SU-DHL-6 (cell line): ENCODE measurements around the gene ATXN2L.

Source experiments
- H2AFZ ChIP-seq: fragments of 200-600 bp; sonication (generic); 2 replicates; pipeline ENCODE4 v1.6.1; 2014; ENCODE audit warnings: low read depth, mild to moderate bottlenecking, moderate library complexity, mixed read lengths, antibody characterized with exemption, low read length; ENCODE audit not compliant: severe bottlenecking
- H3F3A ChIP-seq: fragments of 200-600 bp; shearing (Covaris generic); 2 replicates; pipeline ENCODE4 v1.6.0; 2016; ENCODE audit warnings: antibody characterized with exemption, mild to moderate bottlenecking; ENCODE audit not compliant: insufficient read depth
- H3K27ac ChIP-seq: fragments of 200-600 bp; sonication (generic); 2 replicates; pipeline ENCODE4 v1.5.1; 2016; ENCODE audit warnings: low read depth, mild to moderate bottlenecking, low read length, moderate library complexity, mixed read lengths
- H3K27me3 ChIP-seq: fragments of 200-600 bp; sonication (generic), shearing (Covaris generic); 2 replicates; pipeline ENCODE4 v1.6.0; 2014; ENCODE audit warnings: mild to moderate bottlenecking, low read length
- H3K36me3 ChIP-seq: fragments of 200-600 bp; sonication (generic); 2 replicates; pipeline ENCODE4 v1.6.1; 2014; ENCODE audit warnings: mild to moderate bottlenecking, low read length, mixed read lengths
- H3K4me2 ChIP-seq: fragments of 300-600, 200-600 bp; shearing (Covaris generic), sonication (generic); 2 replicates; pipeline ENCODE4 v1.6.0; 2014; ENCODE audit warnings: low read length, low read depth, mild to moderate bottlenecking; ENCODE audit not compliant: poor library complexity, severe bottlenecking
- H3K4me3 ChIP-seq: fragments of 200-600 bp; sonication (generic); 2 replicates; pipeline ENCODE4 v1.5.1; 2014; ENCODE audit warnings: antibody characterized with exemption, low read length, mild to moderate bottlenecking, mixed read lengths; ENCODE audit not compliant: insufficient read depth, poor library complexity, severe bottlenecking
- H3K79me2 ChIP-seq: fragments of 200-600 bp; sonication (generic); 2 replicates; pipeline ENCODE4 v1.6.1; 2014; ENCODE audit warnings: mild to moderate bottlenecking, low read length, moderate library complexity; ENCODE audit not compliant: insufficient read depth
- H3K9ac ChIP-seq: fragments of 200-600 bp; sonication (generic); 2 replicates; pipeline ENCODE4 v1.7.0; 2014; ENCODE audit warnings: mild to moderate bottlenecking, low read length
- H3K9me2 ChIP-seq: fragments of 200-600 bp; sonication (generic); replicated peaks from 2 replicates; pipeline ENCODE4 v1.6.1; 2014; ENCODE audit warnings: low read length; ENCODE audit not compliant: insufficient read depth
- H3K9me3 ChIP-seq: fragments of 200-600 bp; sonication (generic); 2 replicates; pipeline ENCODE4 v1.6.1; 2014; ENCODE audit warnings: low read length, mixed read lengths; ENCODE audit not compliant: insufficient read depth
- H4K20me1 ChIP-seq: fragments of 200-600 bp; sonication (generic); 2 replicates; pipeline ENCODE4 v1.6.1; 2014; ENCODE audit warnings: low read depth, mild to moderate bottlenecking, antibody characterized with exemption, low read length, moderate library complexity, mixed read lengths
- EZH2phosphoT487 ChIP-seq: fragments of 200-600 bp; sonication (generic), shearing (Covaris generic); conservative IDR thresholded peaks from 2 replicates; pipeline ENCODE4 v1.6.1; 2018; ENCODE audit warnings: mild to moderate bottlenecking, antibody characterized with exemption, low read length, moderate library complexity, mixed read lengths
- TF ChIP-seq, protein P1 (sequence below): fragments of 200-600 bp; sonication (generic); IDR thresholded peaks from one replicate; pipeline ENCODE4 v1.5.1; 2017; ENCODE audit warnings: antibody characterized with exemption, mild to moderate bottlenecking, low read length, moderate library complexity; ENCODE audit not compliant: insufficient read depth, poor library complexity, severe bottlenecking

The ATXN2L gene

DNA sequence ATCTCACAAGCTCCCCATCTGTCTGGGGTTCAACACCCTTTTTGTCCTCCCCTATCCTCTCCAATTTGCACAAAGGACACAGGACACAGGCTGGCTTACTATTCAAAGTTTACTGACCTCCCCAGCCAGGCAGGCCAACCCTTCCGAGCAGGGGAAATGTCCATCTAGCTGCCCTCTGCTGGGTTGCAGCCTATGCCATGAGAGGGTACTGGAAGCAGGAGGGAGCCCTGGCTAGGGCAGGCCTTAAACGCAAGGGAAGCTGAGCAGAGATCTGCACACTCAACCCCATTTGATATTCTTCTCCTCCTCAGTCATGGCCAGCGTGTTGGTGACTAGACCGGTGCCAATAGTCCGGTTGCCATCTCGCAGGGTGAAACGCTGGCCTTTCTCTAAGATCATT lies 19.9 kb downstream of the ATXN2L start:
- no peaks in the 10 kb centered on the region for H3K27me3 ChIP-seq
- H4K20me1 ChIP-seq, result peaks cover 5% of the 10 kb centered on the region; the same call in 1 of the 2 replicates
- H3K9me3 ChIP-seq, result no peaks in the 10 kb centered on the region
- no peak overlapping the region for H2AFZ ChIP-seq
- peaks cover 3% of the 10 kb centered on the region; the same call in 1 of the 2 replicates for H3K36me3 ChIP-seq
- H3K4me2 ChIP-seq, result no peak overlapping the region
- no peak for TF ChIP-seq EZH2phosphoT487
- peaks cover 30% of the 10 kb centered on the region for H3K79me2 ChIP-seq
- H3F3A ChIP-seq, result peaks cover 23% of the 10 kb centered on the region
- no peak overlapping the region for H3K9ac ChIP-seq
- H3K9me2 ChIP-seq, result no peaks in the 10 kb centered on the region
- no peak overlapping the region for H3K4me3 ChIP-seq
- no peak overlapping the region for H3K27ac ChIP-seq

DNA sequence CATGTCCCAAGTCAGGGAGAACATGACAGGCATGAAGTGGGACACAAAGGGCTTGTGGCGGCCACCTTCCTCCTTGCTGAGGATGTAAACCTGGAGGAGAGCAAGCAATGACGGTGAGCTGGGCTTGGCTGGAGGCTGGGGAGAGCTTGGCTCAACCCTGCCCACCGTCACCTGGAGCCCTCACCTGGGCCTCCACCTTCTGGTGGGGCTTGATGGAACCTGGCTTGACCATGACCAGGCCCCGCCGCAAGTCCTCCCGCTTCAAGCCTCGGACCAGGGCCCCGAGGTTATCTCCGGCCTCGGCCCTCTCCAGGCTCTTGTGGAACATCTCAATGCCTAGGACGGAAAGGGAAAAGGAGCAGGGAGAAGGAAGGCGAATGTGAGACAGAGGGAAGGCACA lies 21.0 kb downstream of the ATXN2L start:
- no peak overlapping the region for H2AFZ ChIP-seq

DNA sequence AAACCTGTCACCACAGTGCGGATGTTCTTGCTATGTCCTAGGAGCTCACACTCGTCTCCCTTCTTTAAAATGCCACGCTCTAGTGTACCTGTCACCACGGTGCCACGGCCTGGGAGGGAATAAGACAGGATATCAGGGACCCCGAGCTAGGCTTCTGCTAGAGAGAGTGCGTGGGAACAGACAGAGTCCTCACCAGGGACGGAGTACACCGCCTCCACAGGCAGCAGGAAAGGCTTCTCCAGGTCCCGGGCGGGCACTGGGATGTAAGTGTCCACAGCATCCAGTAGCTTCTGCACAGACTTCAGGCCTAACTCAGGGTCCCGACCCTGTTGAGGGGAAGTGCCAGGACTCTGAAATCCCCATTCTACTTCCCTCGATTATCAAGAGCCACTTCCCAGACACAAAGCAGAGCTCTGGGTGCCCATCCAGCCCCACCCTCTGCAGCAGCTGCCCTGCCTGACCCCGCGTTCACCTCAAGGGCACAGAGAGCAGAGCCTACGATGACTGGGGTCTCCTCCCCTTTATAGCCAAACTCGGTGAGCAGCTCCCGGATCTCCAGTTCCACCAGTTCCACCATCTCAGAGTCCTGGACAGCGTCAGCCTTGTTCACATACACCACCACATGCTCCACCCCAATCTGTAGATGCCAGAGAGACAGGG lies 21.6 kb downstream of the ATXN2L start:
- Histone ChIP-seq H3F3A (peaks cover 8% of the 10 kb centered on the region), H2AFZ (no peak overlapping the region), H3K4me3 (no peak overlapping the region), H3K27ac (no peak overlapping the region), H3K9me3 (no peaks in the 10 kb centered on the region), H3K36me3 (no peaks in the 10 kb centered on the region; the same call in 1 of the 2 replicates), H3K27me3 (no peaks in the 10 kb centered on the region), H4K20me1 (peaks cover 5% of the 10 kb centered on the region; the same call in 1 of the 2 replicates), H3K4me2 (peak overlapping the region; percentile 72), H3K9ac (0 out of 2 replicates have a peak overlapping the region, but pooled peaks have one; percentile 98), H3K79me2 (peaks cover 30% of the 10 kb centered on the region), H3K9me2 (no peaks in the 10 kb centered on the region)
- TF ChIP-seq, protein P1, sequence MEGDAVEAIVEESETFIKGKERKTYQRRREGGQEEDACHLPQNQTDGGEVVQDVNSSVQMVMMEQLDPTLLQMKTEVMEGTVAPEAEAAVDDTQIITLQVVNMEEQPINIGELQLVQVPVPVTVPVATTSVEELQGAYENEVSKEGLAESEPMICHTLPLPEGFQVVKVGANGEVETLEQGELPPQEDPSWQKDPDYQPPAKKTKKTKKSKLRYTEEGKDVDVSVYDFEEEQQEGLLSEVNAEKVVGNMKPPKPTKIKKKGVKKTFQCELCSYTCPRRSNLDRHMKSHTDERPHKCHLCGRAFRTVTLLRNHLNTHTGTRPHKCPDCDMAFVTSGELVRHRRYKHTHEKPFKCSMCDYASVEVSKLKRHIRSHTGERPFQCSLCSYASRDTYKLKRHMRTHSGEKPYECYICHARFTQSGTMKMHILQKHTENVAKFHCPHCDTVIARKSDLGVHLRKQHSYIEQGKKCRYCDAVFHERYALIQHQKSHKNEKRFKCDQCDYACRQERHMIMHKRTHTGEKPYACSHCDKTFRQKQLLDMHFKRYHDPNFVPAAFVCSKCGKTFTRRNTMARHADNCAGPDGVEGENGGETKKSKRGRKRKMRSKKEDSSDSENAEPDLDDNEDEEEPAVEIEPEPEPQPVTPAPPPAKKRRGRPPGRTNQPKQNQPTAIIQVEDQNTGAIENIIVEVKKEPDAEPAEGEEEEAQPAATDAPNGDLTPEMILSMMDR, result no peak
- no peak for TF ChIP-seq EZH2phosphoT487

More for the DNA sequence above, 21.0 kb downstream of the ATXN2L start:
- no peak overlapping the region for H3K27ac ChIP-seq
- H3K79me2 ChIP-seq, result peaks cover 30% of the 10 kb centered on the region
- no peaks in the 10 kb centered on the region for H3K9me2 ChIP-seq
- H3F3A ChIP-seq, result peaks cover 13% of the 10 kb centered on the region
- no peak overlapping the region for H3K4me2 ChIP-seq
- no peak overlapping the region for H3K4me3 ChIP-seq
- H3K27me3 ChIP-seq, result no peaks in the 10 kb centered on the region
- no peak overlapping the region for H3K9ac ChIP-seq
- TF ChIP-seq EZH2phosphoT487, result no peak
- TF ChIP-seq, protein P1, result no peak
- no peaks in the 10 kb centered on the region; the same call in 1 of the 2 replicates for H3K36me3 ChIP-seq
- peaks cover 5% of the 10 kb centered on the region; the same call in 1 of the 2 replicates for H4K20me1 ChIP-seq
- H3K9me3 ChIP-seq, result no peaks in the 10 kb centered on the region

DNA sequence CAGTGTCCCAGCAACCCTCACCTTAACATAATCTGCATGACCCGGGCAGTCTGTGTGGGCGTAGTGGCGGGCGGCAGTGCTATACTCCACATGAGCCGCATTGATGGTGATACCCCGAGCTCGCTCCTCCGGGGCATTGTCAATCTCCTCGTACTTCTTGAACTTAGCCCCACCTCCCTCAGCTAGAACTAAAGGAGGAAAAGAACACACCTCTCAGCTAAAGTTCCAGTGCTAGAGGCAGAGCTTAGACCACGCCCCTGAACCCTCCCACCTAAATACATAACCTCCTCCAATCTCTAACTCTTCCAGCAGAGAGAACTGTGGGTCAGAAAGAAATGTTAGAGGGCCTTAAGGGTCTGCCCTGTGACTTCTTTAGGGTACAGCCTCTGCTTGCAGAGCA lies 22.5 kb downstream of the ATXN2L start:
- peaks cover 30% of the 10 kb centered on the region for H3K79me2 ChIP-seq
- H3K4me3 ChIP-seq, result peak overlapping the region; percentile 70
- H2AFZ ChIP-seq, result no peak overlapping the region
- H3K27me3 ChIP-seq, result no peaks in the 10 kb centered on the region
- H3K9me3 ChIP-seq, result no peaks in the 10 kb centered on the region
- no peak for TF ChIP-seq EZH2phosphoT487
- TF ChIP-seq, protein P1, result no peak
- no peaks in the 10 kb centered on the region for H3K9me2 ChIP-seq
- peaks cover 5% of the 10 kb centered on the region; the same call in 1 of the 2 replicates for H4K20me1 ChIP-seq
- no peaks in the 10 kb centered on the region; the same call in 1 of the 2 replicates for H3K36me3 ChIP-seq
- no peaks in the 10 kb centered on the region for H3F3A ChIP-seq
- peak overlapping the region; percentile 72 for H3K4me2 ChIP-seq
- peak overlapping the region; percentile 98 for H3K9ac ChIP-seq
- H3K27ac ChIP-seq, result peak overlapping the region; percentile 35; the same call in 1 of the 2 replicates
